Effector memory CD4-positive, alpha-beta T cell (primary cell): ENCODE results near the gene RIN3.
"Not testable (repeated sequence)": the region's sequence is repeated elsewhere in the genome, so short reads cannot be mapped to it uniquely, and the experiment has no call there.

Source experiments
- DNase-seq, 3 donors: peaks; one replicate each; pipeline ENCODE4 v3.0.0-alpha.2; 2020
- H3K27ac ChIP-seq: 2 replicates; pipeline ENCODE4 v1.7.0; 2013; ENCODE audit warnings: mild to moderate bottlenecking, low read length, moderate library complexity; ENCODE audit not compliant: insufficient read depth, poor library complexity, severe bottlenecking
- H3K27me3 ChIP-seq: replicated peaks from 2 replicates; pipeline ENCODE4 v1.7.0; 2013; ENCODE audit warnings: mild to moderate bottlenecking, low read length; ENCODE audit not compliant: insufficient read depth, control insufficient read depth, poor library complexity, severe bottlenecking
- H3K36me3 ChIP-seq: 2 replicates; pipeline ENCODE4 v1.7.0; 2013; ENCODE audit warnings: mild to moderate bottlenecking, low read length, moderate library complexity; ENCODE audit not compliant: control insufficient read depth, insufficient read depth
- H3K4me1 ChIP-seq: 2 replicates; pipeline ENCODE4 v1.7.0; 2013; ENCODE audit warnings: low read length, mild to moderate bottlenecking; ENCODE audit not compliant: control insufficient read depth, insufficient read depth, poor library complexity, severe bottlenecking
- H3K4me3 ChIP-seq: 2 replicates; pipeline ENCODE4 v1.7.0; 2013; ENCODE audit warnings: low read length, low read depth, mild to moderate bottlenecking; ENCODE audit not compliant: insufficient read depth, poor library complexity, severe bottlenecking
- H3K9me3 ChIP-seq: 2 replicates; pipeline ENCODE4 v1.7.0; 2013; ENCODE audit warnings: mild to moderate bottlenecking, low read length, moderate library complexity; ENCODE audit not compliant: control insufficient read depth

Gene RIN3

DNA sequence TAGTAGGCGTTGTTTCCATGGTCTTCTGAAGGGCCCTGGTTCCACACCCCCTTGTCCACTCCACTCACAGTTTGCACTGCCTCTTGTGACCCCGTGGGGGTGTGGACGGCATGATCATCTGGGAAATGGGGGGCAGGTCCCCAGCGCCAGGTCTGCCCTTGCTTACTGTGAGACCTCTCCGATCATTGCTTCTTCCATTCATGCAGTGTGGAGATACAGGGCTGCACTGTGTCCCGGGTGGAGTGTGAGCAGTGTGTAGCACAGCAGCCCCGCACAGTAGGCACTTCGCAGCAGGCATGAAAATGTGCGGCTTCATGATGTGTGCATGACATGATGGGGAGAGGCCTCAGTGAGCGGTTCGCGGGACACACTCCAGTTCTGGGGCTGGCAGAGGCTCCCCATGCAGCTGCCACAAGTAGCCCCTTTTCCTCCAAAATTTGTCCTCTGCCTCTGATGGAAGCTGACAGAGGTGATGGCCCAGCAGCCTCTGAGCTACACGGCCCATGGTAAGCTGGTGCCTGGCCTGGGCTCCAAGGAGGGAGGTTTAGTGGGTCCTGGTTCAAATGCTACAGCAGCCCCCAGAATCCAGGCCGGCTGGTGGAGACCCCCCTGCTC lies 15.0 kb downstream of the RIN3 start:
- H3K27ac ChIP-seq = no peak overlapping the region
- H3K9me3 ChIP-seq = no peaks in the 10 kb centered on the region
- H3K27me3 ChIP-seq = no peaks in the 10 kb centered on the region
- no peaks in the 10 kb centered on the region for H3K36me3 ChIP-seq
- no peaks in the 10 kb centered on the region for H3K4me1 ChIP-seq
- no peak overlapping the region for H3K4me3 ChIP-seq
- no peak for DNase-seq

GRCh38 chr14:92529903-92530302 lies 16.3 kb downstream of the RIN3 start:
- no peaks in the 10 kb centered on the region for H3K4me1 ChIP-seq

DNA sequence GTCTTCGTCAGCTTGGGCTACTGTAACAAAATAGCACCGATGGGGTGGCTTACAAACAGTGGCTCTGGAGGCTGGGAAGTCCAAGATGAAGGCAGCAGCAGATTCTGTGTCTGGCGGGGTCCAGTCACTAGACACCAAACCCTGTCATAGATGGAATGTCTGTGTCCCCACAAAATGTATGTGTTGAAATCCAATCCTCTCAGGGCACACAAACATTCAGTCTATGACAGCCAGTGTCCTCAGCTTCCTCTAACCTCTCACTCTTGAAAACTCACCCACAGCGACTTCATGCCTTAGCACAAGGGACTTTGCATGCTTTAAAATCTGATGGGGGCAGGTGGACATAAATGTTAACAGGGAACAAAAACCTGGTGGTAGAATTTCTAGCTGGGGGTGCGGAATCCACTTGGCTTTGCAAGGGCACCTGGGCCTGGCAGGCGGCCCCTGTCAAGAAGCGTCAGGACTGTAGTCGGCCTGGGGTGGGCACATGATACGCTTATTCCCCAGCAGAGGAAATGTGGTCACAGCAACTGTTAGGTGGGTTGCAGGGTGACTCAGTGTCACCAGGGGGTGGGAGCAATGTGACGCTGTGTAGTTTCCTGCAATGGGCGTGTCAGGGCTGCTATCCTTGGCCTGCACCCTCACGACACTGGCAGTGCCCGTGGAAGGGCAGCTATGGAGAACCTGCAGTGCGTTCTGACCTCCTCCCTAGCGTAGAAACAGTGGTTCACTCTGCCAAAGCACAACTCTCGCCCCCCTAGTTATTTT lies 17.7 kb downstream of the RIN3 start:
- Histone ChIP-seq H3K4me1 (no peaks in the 10 kb centered on the region), H3K27ac (no peak overlapping the region), H3K36me3 (no peaks in the 10 kb centered on the region), H3K27me3 (no peaks in the 10 kb centered on the region), H3K4me3 (no peak overlapping the region), H3K9me3 (no peaks in the 10 kb centered on the region)
- no peak for DNase-seq

More at GRCh38 chr14:92529903-92530302, 16.3 kb downstream of the RIN3 start:
- Histone ChIP-seq H3K36me3 (no peaks in the 10 kb centered on the region), H3K27ac (no peak overlapping the region), H3K4me3 (no peak overlapping the region), H3K9me3 (no peaks in the 10 kb centered on the region), H3K27me3 (no peaks in the 10 kb centered on the region)
- no peak for DNase-seq

DNA sequence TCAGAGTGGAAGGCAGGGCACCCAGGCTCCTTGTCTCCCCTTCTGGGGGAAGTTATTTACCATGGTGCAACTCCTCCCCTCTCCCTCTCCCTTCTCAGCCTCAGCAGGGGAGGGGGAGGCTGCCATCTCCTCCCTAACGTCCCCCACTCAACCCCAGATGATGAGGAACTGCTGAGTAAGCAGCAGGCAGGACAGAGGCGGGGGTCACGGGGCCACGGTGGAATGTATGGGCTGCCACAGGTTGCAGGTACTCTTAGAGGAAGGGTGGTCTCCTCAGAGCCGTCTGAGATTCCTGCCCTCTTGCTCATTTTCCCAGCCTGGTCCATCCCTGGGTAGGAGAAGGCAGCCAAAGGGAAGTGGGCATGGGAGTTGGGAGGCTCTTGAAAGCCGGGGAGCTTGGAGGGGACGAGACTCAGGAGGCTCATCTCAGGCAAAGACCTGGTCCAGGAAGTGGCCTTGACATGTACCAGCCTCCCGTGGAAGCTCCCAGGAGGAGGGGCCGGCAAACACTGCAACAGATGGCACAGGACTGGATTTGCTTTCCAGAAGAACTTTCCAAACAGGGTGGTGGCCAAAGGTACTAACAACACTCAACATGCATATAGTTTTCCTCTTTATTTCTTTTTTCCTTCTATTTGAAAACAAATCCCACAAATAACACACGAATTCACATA lies 19.0 kb downstream of the RIN3 start:
- Histone ChIP-seq H3K4me1 (no peaks in the 10 kb centered on the region), H3K4me3 (no peak overlapping the region), H3K27ac (no peak overlapping the region), H3K9me3 (no peaks in the 10 kb centered on the region), H3K36me3 (no peaks in the 10 kb centered on the region), H3K27me3 (no peaks in the 10 kb centered on the region)
- no peak for DNase-seq

GRCh38 chr14:92534932-92535643 lies 21.5 kb downstream of the RIN3 start:
- no peaks in the 10 kb centered on the region for H3K4me1 ChIP-seq
- DNase-seq = no peak
- no peak overlapping the region for H3K4me3 ChIP-seq
- H3K27me3 ChIP-seq = no peaks in the 10 kb centered on the region
- no peak overlapping the region for H3K27ac ChIP-seq
- no peaks in the 10 kb centered on the region for H3K9me3 ChIP-seq
- H3K36me3 ChIP-seq = no peaks in the 10 kb centered on the region

GRCh38 chr14:92536231-92536630 lies 22.6 kb downstream of the RIN3 start:
- not testable (repeated sequence) for H3K9me3 ChIP-seq, H3K4me3 ChIP-seq, H3K4me1 ChIP-seq, H3K36me3 ChIP-seq, DNase-seq, H3K27ac ChIP-seq, H3K27me3 ChIP-seq

DNA sequence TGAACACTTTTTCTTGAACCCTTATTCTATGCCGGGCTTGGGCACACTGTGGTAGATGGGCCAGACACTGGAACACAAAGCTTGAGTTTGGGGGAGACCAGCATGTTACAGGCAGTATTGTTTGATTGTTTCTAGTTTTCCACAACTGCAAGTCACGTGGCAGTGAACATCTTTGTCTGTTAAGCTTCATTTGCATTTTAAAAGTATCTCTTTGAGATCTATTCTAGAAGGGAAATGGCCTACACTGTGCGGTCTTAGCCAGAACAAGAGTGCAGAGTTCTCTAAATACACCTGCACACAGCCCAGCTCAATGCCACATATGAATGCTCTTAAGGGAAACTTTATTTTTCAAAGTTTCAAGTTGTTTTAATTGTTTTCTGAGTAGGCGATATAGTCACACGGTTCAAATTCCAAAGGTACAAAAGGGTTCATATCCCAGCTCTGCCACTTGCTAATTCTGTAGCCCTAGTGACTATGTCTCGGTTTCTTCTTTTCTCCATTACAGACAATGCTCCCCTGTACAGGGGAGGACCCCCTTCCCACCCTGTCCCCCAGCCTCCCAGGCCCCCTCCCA lies 24.9 kb downstream of the RIN3 start:
- H3K4me3 ChIP-seq = no peak overlapping the region
- no peaks in the 10 kb centered on the region for H3K27me3 ChIP-seq
- H3K4me1 ChIP-seq = no peaks in the 10 kb centered on the region
- no peaks in the 10 kb centered on the region for H3K36me3 ChIP-seq
- no peaks in the 10 kb centered on the region for H3K9me3 ChIP-seq
- no peak overlapping the region for H3K27ac ChIP-seq
- no peak for DNase-seq

GRCh38 chr14:92539419-92539818 lies 25.8 kb downstream of the RIN3 start:
- no peaks in the 10 kb centered on the region for H3K9me3 ChIP-seq
- DNase-seq = no peak
- no peak overlapping the region for H3K4me3 ChIP-seq
- H3K27me3 ChIP-seq = no peaks in the 10 kb centered on the region
- no peak overlapping the region for H3K27ac ChIP-seq
- H3K36me3 ChIP-seq = no peaks in the 10 kb centered on the region
- no peaks in the 10 kb centered on the region for H3K4me1 ChIP-seq

DNA sequence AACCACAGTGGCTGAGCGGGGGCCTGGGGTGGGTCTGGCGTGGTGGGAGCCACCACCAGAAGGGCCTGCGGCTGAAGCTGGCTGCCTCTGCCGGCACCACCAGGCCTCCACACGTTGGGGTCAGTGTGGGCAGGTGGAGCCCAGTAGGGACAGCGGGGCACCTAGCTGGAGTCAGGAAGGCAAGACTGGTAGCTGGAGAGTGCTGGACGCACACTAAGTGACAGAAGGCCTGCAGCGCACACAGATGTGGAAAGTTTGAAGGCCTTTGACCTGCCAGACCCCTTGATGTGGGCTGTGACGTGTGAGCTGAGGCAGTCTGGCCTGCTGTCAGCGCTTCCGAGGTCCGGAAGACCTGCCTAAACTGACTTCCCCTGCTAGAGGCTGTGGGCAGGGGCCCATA lies 26.3 kb downstream of the RIN3 start:
- Histone ChIP-seq H3K36me3 (no peaks in the 10 kb centered on the region), H3K27me3 (no peaks in the 10 kb centered on the region), H3K4me1 (no peaks in the 10 kb centered on the region), H3K27ac (no peak overlapping the region), H3K4me3 (no peak overlapping the region), H3K9me3 (no peaks in the 10 kb centered on the region)
- DNase-seq = no peak
